OCI-LY3 (cell line): ENCODE measurements around the gene OGDH.

Experiments used
- H2AFZ ChIP-seq: fragments of 200-600, 300-600 bp; shearing (Covaris generic); 2 replicates; pipeline ENCODE4 v1.6.0; 2014; ENCODE audit warnings: antibody characterized with exemption, low read depth, low read length
- H3K27ac ChIP-seq: fragments of 200-600, 300-600 bp; sonication (generic); 2 replicates; pipeline ENCODE4 v1.5.1; 2014; ENCODE audit warnings: mild to moderate bottlenecking, low read length, moderate library complexity, mixed read lengths
- H3K27me3 ChIP-seq: fragments of 200-600, 300-600 bp; sonication (generic); 2 replicates; pipeline ENCODE4 v1.6.1; 2014; ENCODE audit warnings: low read depth, low read length, mixed read lengths
- H3K36me3 ChIP-seq: fragments of 200-600, 300-600 bp; sonication (generic); replicated peaks from 2 replicates; pipeline ENCODE3; 2014; ENCODE audit warnings: low read depth, low read length, mixed read lengths
- H3K4me1 ChIP-seq: fragments of 300-600, 200-600 bp; sonication (generic); 2 replicates; pipeline ENCODE4 v1.6.1; 2014; ENCODE audit warnings: low read length, mixed read lengths
- H3K4me2 ChIP-seq: fragments of 200-600, 300-600 bp; sonication (generic); 2 replicates; pipeline ENCODE4 v1.6.1; 2014; ENCODE audit warnings: low read length, mixed read lengths
- H3K4me3 ChIP-seq: fragments of 300-600, 200-600 bp; sonication (generic); 2 replicates; pipeline ENCODE4 v1.5.1; 2014; ENCODE audit warnings: antibody characterized with exemption, mild to moderate bottlenecking, low read length, moderate library complexity
- H3K79me2 ChIP-seq: fragments of 300-600, 200-600 bp; shearing (Covaris generic); 2 replicates; pipeline ENCODE4 v1.6.1; 2014; ENCODE audit warnings: mild to moderate bottlenecking, low read length, mixed read lengths
- H3K9ac ChIP-seq: fragments of 300-600, 200-600 bp; shearing (Covaris generic); 2 replicates; pipeline ENCODE4 v1.6.0; 2014; ENCODE audit warnings: mild to moderate bottlenecking, low read length, moderate library complexity
- H3K9me3 ChIP-seq: fragments of 200-600, 300-600 bp; shearing (Covaris generic); 2 replicates; pipeline ENCODE4 v1.6.1; 2014; ENCODE audit warnings: low read length, mixed read lengths; ENCODE audit not compliant: insufficient read depth
- H4K20me1 ChIP-seq: fragments of 200-600, 300-600 bp; sonication (generic); 2 replicates; pipeline ENCODE4 v1.6.1; 2016; ENCODE audit warnings: low read length, mixed read lengths; ENCODE audit not compliant: insufficient read depth
- EZH2phosphoT487 ChIP-seq: fragments of 200-600 bp; shearing (Covaris generic); IDR thresholded peaks from 2 replicates; pipeline ENCODE4 v1.6.1; 2018; ENCODE audit warnings: antibody characterized with exemption, mixed run types, low read depth
- TF ChIP-seq, protein P1 (sequence below): fragments of 200-600, 300-600 bp; sonication (generic); IDR thresholded peaks from 2 replicates; pipeline ENCODE4 v1.5.1; 2014; ENCODE audit warnings: antibody characterized with exemption, low read length, low read depth

The OGDH gene

GRCh38 chr7:44617225-44617890 lies 10.9 kb downstream of the OGDH start:
- H3K9ac ChIP-seq = no peak overlapping the region
- H3K27me3 ChIP-seq = no peaks in the 10 kb centered on the region
- peaks cover 41% of the 10 kb centered on the region for H4K20me1 ChIP-seq
- H3K4me3 ChIP-seq = no peak overlapping the region
- peaks cover 33% of the 10 kb centered on the region for H3K4me1 ChIP-seq
- TF ChIP-seq EZH2phosphoT487 = no peak
- TF ChIP-seq, protein P1, sequence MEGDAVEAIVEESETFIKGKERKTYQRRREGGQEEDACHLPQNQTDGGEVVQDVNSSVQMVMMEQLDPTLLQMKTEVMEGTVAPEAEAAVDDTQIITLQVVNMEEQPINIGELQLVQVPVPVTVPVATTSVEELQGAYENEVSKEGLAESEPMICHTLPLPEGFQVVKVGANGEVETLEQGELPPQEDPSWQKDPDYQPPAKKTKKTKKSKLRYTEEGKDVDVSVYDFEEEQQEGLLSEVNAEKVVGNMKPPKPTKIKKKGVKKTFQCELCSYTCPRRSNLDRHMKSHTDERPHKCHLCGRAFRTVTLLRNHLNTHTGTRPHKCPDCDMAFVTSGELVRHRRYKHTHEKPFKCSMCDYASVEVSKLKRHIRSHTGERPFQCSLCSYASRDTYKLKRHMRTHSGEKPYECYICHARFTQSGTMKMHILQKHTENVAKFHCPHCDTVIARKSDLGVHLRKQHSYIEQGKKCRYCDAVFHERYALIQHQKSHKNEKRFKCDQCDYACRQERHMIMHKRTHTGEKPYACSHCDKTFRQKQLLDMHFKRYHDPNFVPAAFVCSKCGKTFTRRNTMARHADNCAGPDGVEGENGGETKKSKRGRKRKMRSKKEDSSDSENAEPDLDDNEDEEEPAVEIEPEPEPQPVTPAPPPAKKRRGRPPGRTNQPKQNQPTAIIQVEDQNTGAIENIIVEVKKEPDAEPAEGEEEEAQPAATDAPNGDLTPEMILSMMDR = no peak
- peaks cover 96% of the 10 kb centered on the region for H3K79me2 ChIP-seq
- H3K36me3 ChIP-seq = no peaks in the 10 kb centered on the region
- no peak overlapping the region for H2AFZ ChIP-seq
- no peaks in the 10 kb centered on the region for H3K9me3 ChIP-seq
- H3K4me2 ChIP-seq = no peak overlapping the region
- H3K27ac ChIP-seq = no peak overlapping the region

GRCh38 chr7:44618045-44618444 lies 11.6 kb downstream of the OGDH start:
- H3K4me1 ChIP-seq = peaks cover 40% of the 10 kb centered on the region
- no peaks in the 10 kb centered on the region for H3K36me3 ChIP-seq
- peaks cover 96% of the 10 kb centered on the region for H3K79me2 ChIP-seq
- H3K27ac ChIP-seq = no peak overlapping the region
- no peak overlapping the region for H2AFZ ChIP-seq
- no peak overlapping the region for H3K4me3 ChIP-seq
- H3K27me3 ChIP-seq = no peaks in the 10 kb centered on the region
- H3K4me2 ChIP-seq = no peak overlapping the region
- no peak for TF ChIP-seq EZH2phosphoT487
- TF ChIP-seq, protein P1 = no peak
- H4K20me1 ChIP-seq = peaks cover 41% of the 10 kb centered on the region
- no peaks in the 10 kb centered on the region for H3K9me3 ChIP-seq
- H3K9ac ChIP-seq = no peak overlapping the region

DNA sequence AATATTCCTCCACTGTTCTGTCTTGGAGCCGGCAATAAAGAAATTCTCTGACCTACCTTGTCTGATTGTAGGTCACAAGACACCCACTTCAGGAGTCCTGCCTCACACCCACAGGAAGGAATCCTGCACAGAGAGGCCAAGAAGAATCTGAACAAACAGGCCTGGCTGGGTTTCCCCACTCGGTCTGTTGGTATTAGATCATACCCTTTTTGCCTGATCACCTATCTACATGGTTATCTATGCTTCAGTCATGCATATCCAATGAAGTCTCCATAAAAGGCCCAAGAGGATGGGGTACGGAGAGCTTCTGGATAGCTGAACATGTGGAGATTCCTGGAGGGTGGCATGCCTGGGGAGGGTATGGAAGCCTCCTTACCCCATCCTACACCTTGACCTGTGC lies 12.3 kb downstream of the OGDH start:
- TF ChIP-seq, protein P1 = no peak
- no peak for TF ChIP-seq EZH2phosphoT487
- Histone ChIP-seq H3K27ac (no peak overlapping the region), H3K9me3 (no peaks in the 10 kb centered on the region), H3K79me2 (peaks cover 96% of the 10 kb centered on the region), H3K4me1 (peaks cover 47% of the 10 kb centered on the region), H3K36me3 (no peaks in the 10 kb centered on the region), H3K4me2 (no peak overlapping the region), H4K20me1 (peaks cover 41% of the 10 kb centered on the region), H3K27me3 (no peaks in the 10 kb centered on the region), H2AFZ (no peak overlapping the region), H3K4me3 (no peak overlapping the region), H3K9ac (no peak overlapping the region)

GRCh38 chr7:44621034-44621749 lies 14.8 kb downstream of the OGDH start:
- Histone ChIP-seq H3K9ac (no peak overlapping the region), H3K36me3 (peaks cover 13% of the 10 kb centered on the region), H3K4me1 (peaks cover 40% of the 10 kb centered on the region), H3K27ac (no peak overlapping the region), H3K79me2 (peaks cover 90% of the 10 kb centered on the region), H3K9me3 (no peaks in the 10 kb centered on the region), H4K20me1 (peaks cover 20% of the 10 kb centered on the region), H3K4me3 (no peak overlapping the region), H3K27me3 (no peaks in the 10 kb centered on the region), H3K4me2 (no peak overlapping the region), H2AFZ (no peak overlapping the region)
- TF ChIP-seq, protein P1 = no peak
- TF ChIP-seq EZH2phosphoT487 = no peak
